GM18873 (cell line): ENCODE measurements around the gene PRCP.

Experiments used
- ATAC-seq: cut with Tn5 transposase; IDR thresholded peaks from one replicate; pipeline ENCODE4 v1.9.1; 2021; ENCODE audit warnings: mild to moderate bottlenecking, moderate library complexity, moderate number of reproducible peaks; ENCODE audit not compliant: unreplicated experiment, low FRiP score

Gene PRCP

DNA sequence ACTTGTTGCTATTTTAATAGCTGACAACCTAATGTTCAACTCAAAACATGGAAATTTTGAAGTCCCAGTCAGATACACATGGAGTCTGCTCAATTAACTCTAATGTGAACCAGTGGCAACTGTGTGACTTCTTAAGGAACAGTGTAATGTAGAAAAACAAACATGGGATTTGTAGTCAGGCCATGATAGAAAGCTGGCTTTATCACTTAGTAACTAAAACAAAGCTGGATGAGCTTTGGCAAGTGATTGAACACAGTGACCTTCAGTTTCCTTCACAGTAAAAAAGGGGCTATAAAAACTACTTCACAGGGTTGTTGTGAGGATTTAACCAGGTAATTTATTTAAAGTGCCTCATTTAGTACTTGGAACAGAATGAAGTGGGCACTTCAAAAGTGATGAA lies 62.6 kb downstream of the PRCP start:
- ATAC-seq: no peak

DNA sequence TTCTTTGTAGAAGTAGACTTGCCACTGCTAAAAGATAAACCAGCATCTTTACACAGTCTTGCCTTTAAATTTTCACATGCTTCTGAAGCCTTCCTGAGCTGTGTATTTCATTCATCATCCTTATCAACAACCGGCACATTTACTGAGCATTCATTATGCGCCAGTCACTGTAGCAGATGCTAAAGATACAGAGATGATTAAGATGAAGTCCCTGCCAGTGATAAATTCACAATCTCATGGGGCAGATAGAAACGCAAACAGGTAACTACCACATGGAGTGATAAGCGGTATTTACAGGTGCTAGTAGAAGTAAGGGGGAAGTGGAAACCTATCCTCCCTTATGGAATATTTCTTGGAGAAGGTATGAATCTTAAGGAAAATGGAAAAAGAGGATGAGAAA lies 67.2 kb downstream of the PRCP start:
- no peak for ATAC-seq

DNA sequence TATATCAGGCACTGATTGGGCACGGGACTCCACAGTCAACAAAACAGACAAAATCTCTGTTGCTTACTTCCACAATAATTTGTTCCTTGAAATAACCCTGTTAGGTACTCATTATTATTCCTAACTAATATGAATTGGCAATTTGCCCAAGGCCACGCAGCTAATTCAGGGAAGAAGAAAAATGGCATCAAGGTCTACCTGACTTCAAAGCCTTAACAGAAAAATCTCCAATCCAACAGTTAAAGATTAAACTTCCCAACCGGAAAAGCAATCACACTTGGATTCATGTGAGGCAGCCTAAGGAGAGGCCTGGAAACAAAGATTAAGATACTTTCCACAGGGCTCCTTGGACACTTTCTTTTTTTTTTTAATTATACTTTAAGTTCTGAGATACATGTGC lies 68.9 kb downstream of the PRCP start:
- ATAC-seq: no peak

DNA sequence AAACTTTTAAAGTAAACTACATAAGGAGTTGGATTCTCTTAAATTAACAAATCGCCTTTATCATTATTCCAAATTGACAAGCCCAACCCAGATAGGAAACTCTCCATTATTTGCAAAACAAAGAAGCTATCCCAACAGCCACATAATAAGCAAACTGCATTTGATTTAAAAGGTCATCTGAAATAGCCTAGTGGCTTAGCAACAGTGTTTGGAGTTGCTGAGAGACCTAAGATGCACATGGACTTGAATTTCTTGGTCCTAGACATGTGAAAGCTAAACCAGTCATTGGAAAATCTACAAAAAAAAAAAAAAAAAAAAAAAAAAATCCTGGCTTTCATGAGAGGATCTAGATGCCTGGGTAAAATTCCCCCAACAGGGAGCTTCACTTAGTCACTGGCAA lies 69.5 kb downstream of the PRCP start:
- no peak for ATAC-seq

DNA sequence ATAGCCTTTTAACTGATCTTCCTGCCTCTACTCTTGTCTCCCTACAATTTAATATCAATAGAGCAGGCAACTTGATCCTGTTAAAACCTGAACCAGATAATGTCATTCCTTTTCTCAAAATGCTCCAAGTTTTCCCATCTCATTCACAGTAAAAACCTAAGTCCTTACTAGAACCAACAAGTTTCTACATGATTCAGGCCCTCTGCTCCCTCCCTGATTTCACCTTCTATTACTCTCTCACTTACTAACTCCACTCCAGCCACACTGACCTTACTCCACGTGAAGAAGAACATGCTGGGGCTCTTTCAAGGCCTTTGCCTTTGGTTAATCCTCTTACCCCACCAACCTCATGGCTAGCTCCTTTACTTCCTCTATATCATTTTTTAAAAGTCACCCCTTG lies 71.1 kb downstream of the PRCP start:
- no peak for ATAC-seq

DNA sequence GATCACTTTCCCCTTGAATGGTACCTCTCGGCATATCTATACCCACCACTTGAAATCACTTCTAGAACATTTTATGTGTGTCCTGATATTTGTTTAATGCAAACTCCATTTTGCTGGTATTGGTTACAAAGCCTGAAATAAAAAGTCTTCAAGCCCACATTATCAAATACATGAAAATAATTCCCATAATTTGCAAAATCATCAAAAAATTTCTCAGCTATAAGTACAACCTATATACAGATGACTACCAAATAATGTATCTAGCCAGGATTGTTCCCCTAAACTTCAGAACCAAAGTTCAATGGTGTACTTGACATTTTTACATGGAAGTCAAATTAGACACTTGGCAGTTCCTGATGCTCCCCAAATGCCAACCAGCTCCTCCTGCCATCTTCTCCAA lies 71.8 kb downstream of the PRCP start:
- ATAC-seq: no peak

DNA sequence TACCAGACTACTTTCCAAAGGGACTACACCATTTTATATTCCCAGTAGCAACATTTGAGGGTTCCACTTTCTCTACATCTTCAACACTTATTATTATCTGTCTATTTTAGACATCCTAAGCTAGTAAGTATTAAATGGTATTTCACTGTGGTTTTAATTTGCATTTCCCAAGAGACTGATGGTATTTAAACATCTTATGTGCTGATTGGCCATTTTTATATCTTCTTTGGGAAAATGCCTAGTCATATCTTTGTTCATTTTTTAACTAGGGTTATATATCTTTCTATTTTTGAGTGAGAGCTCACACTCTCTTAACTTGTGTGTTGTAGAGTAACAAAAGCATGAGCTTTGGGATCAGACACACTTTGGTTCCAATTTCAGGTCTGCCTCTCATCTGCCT lies 73.7 kb downstream of the PRCP start:
- ATAC-seq: no peak

DNA sequence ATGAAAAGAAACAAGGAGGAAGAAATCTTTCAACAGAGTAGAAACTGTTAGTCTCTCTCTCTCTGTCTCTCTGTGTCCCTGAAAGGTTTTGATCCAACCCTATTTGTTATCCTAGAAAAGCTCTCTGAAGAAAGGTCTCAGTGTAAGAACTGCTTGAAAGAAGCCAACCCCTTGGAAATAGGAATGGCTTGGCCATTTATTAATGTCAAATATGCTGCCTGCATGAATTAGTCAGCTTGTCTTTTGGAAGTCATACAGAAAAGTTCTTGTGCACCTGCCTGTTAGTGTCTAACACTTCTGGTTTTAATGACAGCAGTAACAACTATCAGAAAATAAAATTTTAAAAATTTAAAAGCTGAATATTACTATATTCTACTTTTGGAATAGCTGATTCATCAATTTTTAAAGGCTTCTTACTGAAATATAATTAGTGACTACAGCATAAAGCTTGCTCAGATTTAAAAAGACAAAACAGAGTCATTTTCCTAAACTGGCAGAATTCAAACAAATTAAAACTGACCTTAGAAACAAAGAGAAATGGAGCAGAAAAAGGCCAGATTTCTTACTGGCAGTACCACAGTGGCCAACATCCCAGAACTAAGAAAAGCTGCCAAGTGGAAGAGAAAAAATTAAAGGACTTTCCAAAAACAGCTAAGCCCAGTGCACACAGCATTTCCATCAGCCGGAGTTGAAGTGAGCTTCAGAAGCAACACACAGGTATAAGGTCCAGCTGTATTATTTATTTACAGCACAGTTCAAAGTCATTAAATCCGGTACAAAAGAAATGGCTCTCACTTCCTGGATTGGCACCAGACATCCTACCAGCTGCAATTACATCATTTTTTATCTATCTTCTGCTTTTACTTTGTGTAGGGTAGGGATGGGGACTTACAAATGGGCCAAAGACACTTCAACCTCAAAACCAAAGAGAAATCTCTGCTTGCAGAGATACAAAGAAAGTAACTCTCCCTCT lies 76.3 kb downstream of the PRCP start:
- no peak for ATAC-seq

DNA sequence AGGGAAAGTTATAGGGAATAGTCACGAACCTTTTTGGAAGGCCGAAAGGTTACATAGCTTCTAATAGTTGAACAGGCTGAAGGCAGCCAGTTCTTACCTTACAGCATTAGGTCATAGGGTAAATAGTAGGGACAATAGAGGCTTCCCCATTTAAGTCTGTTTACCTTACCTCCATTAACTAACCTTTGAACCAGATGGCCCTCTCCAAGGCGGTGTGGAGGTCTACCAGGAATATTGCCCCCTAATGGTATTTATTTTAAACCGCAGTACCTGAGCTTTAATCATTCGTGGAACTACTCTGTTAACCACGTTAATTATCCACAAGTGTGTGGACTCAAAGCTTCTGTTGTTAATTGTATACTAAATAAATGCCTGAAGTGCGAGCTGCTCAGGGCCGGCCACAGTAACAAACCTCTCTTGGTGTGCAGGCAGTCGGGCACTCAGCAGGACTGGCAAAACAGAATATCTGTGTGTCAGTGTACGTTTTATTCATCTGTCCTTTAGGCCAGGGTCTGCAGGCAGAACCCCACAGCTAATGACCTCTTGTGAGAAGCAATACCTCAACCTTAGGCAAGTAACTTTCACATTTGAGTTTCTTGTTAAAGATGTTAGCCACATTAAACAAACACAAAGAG lies 81.7 kb downstream of the PRCP start:
- ATAC-seq: no peak

DNA sequence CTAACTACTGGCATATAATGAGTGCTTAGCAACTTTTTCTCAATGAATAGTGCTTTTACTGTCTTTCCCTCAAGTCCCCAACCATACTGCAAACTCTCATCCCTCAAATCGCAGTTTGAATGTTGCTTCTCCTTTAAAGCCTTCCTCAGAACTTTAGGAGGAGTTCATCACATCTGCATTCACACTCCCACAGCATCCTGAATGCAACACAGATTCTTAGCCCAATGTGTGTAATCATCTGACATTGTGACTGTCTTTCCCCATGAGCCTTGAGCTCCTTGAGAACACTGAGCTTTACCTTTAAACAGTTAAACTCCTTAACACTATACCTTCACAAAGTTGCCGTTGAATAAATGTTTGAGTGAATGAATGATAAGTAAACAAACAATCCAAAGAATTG lies 84.8 kb downstream of the PRCP start:
- ATAC-seq: no peak

DNA sequence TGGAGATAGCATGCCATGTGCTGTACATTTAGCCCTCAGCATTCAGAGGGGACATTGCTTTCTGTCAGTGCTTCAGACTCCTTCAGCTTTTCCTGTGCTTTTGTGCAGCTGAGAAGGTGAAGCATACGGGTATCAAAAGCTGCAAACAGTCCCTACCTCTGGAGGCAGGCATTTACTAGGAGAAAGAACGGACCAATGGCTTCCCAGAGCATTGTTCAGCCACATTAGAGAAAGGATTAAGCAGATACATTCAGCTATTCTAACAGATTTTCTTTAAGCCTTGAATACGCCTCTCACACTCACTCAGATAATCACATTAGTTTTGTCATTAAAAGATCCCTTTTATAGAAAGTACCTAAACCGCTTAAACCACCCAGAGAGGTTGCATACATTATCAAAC lies 85.9 kb downstream of the PRCP start:
- no peak for ATAC-seq

DNA sequence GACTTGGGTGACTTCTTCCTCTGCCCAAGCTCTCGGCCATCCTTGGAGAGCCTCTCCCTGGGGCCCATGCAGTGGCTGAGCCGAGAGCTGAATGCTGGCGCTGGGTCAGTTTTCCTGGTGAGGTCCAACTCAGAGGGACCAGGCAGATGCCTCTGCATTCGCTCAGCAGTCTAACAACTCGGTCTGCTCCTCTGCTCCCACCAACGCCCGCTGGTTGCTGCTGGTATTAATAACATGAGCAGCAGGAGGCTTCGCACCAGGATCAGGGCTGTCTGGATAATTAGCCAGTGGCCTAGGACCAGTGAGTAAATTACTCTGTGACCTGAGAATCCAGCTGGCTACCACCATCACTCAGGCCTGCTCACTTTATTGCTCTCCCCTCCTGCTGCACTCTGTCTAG lies 88.9 kb downstream of the PRCP start:
- ATAC-seq: no peak

DNA sequence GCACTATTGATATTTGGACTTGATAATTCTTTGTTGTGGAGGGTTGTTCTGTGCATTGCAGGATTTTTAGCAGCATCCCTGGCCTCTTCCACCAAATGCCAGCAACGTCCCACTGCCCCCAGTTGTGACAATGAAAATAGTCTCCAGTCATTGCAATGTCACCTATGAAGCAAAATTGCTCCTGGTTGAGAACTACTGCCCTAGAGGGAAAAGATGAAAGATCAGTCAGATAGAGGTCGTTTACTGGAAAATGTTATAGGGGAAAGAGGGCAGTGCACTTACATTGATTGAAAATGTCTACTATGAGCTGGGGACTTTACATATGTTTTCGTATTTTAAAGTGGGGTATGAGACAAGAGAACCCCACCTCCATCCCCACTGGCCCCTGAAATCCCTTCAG lies 89.5 kb downstream of the PRCP start:
- no peak for ATAC-seq

DNA sequence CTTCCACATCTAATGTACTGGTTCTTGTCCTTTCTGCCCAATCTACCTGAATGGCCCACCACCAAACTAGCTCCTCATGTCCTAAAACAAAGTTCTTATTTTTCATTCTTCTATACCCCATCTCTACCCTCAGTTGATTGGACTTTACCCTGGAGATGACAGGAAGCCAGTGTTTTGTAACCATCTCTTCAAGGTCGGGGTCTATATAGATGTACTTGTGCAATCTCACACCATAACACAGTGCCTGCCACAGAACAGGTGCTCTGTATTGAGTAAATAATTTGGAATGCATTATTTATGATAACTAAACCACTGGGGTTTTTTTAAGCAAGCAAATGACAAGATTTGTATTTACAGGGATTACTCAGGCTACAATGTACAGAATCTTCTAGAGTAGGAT lies 89.9 kb downstream of the PRCP start:
- no peak for ATAC-seq

DNA sequence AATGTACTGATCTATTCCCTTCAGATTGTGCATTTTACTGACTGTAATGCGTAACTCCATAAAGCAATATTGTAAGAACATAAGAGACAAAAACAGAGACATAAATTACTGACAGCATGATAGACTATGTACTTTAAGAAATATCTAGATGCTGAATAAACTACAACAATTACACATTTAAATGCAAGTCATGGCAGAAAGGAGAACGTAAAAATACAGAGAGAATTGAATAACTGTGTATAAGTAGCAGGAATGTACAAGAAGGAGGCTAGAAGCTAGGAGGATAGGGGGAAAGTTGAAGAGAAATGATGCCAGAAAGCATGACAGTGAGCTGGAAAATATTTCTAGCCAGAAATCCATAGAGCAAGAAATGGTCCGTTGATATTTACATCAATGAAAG lies 92.6 kb downstream of the PRCP start:
- no peak for ATAC-seq

DNA sequence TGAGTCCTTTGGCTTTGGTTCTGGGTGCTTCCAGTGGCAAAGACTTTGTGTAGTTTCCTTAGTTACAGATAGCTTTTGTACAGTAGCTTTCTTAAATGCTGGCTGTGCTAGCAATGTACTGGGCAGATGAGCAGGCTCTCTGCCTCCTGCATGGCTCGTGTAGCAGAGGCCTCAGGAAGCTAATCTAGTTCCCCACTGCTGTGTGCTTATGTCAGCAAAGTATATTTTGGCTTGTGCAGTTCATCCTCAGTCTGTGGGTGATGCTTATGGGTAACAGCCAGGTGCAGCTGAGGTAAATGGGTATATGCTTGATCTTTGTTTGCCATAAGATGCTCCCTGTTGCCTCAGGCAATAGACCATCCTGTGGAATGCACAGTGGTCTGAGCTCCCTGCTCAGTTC lies 97.5 kb downstream of the PRCP start:
- no peak for ATAC-seq

DNA sequence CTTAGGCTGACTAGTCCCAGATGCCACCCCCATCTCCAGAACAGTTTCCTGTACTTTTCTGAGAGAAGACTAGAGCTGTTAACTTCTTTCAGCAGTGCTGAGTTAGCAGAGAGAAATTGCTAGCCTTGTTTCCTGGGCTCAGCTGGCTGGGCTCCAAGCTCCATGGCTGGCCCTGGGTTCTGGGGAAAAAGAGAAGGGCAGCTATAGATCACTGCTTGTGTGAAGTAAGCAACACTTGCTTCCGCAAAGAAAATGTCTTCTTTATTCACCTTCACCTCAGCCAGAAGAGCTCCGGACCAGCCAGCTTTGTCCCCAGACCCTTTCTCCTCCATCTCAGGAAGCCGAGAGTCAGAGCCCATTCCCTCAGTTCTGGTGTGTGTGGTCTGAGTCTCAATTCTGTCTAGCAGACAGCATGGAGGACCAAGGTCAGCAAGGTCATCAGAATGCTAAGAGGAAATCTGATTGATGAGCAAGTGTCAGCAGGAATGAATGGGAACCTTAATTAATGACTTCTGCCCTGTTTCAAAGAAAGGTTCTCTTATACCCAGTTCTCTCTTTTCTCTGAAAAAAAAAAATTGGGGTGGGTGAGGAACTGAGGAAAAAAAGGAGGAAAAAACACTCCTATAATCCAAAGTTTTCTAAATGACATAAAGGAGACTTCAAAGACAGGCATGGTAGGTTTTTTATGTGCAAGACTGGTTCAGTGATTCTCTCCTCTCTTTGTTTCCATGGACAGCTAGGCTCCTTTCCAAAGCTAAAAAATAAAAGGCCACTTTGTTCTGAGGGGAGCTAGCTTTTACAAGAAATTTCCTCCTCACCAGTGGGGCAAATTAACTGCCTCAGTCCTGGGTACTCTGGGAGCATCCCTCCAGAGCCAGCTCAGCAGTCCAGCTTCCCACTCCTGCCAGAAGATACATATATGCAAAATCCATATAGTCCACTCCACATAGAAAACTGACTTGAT lies 103.0 kb downstream of the PRCP start:
- ATAC-seq: no peak

DNA sequence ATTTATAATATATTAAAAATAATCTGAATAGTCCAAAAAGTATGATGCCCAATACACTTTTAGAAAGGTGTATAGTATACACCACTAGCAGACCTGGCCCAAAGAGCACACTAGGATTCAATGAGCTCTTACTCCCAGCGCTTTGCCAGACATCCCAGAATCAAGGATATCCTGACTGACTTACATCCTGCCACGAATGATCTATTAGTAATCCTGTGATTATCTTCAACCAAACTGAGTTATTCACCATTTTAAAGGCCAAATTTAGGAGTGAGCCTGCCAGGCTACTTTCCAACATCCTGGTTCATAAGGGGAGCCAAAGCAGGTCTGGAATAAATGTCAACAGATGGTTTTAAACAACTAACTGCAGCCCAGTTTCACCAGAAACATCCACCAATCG lies 105.7 kb downstream of the PRCP start:
- ATAC-seq: no peak

DNA sequence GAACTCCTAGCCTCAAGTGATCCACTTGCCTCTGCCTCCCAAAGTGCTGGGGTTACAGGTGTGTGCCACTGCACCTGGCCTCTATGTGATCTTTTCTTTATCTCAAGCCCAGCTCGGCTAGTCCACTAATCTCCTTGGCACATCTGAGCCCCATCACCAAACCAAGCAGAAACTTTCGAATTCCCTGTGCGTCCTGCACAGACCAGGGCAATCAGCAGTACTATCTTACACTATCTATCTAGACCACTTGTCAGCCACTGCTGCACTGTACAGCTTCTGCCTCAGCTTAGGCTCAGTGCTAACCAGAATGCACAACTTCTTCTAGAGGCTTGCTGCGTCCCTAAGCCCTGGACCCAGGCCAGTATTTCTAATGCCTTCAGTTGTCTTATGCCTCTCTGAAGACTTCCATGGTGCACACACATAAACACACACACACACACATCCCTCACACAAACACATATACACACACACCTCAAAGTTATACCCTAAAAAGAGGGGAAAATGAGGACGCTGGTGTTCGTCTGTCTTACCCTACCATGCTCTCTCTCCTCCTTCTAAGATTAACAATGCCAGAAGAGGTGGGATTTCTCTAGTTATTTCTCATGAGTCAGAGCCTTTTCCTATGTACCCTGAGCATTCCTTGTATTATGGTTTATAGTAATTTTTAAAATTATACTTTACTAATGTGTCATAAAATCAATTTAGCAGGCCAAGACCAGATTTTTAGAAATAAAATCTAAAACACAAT lies 107.2 kb downstream of the PRCP start:
- no peak for ATAC-seq

DNA sequence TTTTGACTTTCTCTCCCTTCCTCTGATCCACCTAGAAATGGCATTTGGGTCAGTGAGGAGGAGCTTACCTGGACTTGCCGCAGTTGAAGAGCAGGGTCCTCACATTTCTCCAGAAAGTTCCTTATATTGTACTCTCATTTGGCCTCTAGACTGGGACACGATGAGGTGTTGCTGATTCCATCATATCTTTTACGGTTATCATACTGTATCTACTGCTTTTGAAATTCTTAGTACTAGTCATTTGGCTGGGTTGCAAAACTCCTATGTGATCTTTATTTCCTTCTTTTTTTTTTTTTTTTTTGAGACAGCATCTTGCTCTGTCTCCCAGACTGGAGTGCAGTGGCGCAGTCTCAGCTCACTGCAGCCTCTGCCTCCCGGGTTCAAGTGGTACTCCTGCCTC lies 107.9 kb downstream of the PRCP start:
- no peak for ATAC-seq
